GM19099 (cell line): ENCODE results near the gene SLC33A1.

Source experiments
- POLR2A ChIP-seq: IDR thresholded peaks from 3 replicates; pipeline ENCODE4 v1.6.1; 2011; ENCODE audit warnings: low read depth; ENCODE audit not compliant: insufficient read length; ENCODE audit errors: extremely low read depth

The SLC33A1 gene

GRCh38 chr3:155870133-155870944, 16.1 kb upstream of the SLC33A1 start, which contains the start of gene GMPS:
Gene GMPS (plus strand): TSS chr3:155870650. CDS start chr3:155870871, 221 bp downstream.
- peak; percentile 78 for TF ChIP-seq POLR2A

- no peak for TF ChIP-seq POLR2A
Observed at GRCh38 chr3:155869691-155870090, 15.5 kb upstream of the SLC33A1 start.

GRCh38 chr3:155863072-155863784, 9.0 kb upstream of the SLC33A1 start:
- TF ChIP-seq POLR2A, result no peak

GRCh38 chr3:155861476-155862183, 7.4 kb upstream of the SLC33A1 start:
- no peak for TF ChIP-seq POLR2A

GRCh38 chr3:155859859-155860258, 5.6 kb upstream of the SLC33A1 start:
- no peak for TF ChIP-seq POLR2A

GRCh38 chr3:155853214-155854140, 750 bp downstream of the SLC33A1 start:
- no peak for TF ChIP-seq POLR2A

- TF ChIP-seq POLR2A, result no peak
Observed at GRCh38 chr3:155852341-155852740, 1.9 kb downstream of the SLC33A1 start.

- TF ChIP-seq POLR2A, result no peak
Observed at GRCh38 chr3:155847993-155848392, 6.2 kb downstream of the SLC33A1 start.

GRCh38 chr3:155846119-155846518, 8.1 kb downstream of the SLC33A1 start:
- no peak for TF ChIP-seq POLR2A

GRCh38 chr3:155843569-155843968, 10.7 kb downstream of the SLC33A1 start:
- no peak for TF ChIP-seq POLR2A

- no peak for TF ChIP-seq POLR2A
Observed at GRCh38 chr3:155835341-155836071, 18.7 kb downstream of the SLC33A1 start.

GRCh38 chr3:155815030-155815545, 39.1 kb downstream of the SLC33A1 start:
- no peak for TF ChIP-seq POLR2A

GRCh38 chr3:155809181-155809580, 45.0 kb downstream of the SLC33A1 start:
- no peak for TF ChIP-seq POLR2A

GRCh38 chr3:155807823-155808222, 46.4 kb downstream of the SLC33A1 start:
- TF ChIP-seq POLR2A, result no peak
